Hindlimb muscle (tissue), 1 donor: ENCODE results near the gene RETREG1. TPM values are rescaled to one million over a fixed set of nuclear protein-coding genes. Genes with fewer than 3 reads are reported as not detected.
"Not testable (repeated sequence)": the region's sequence is repeated elsewhere in the genome, so short reads cannot be mapped to it uniquely, and the experiment has no call there.

Source experiments
- DNase-seq: peaks from one replicate; pipeline ENCODE4 v3.0.0-alpha.2; 2013
- polyA plus RNA-seq: library from polyadenylated mRNA; unstranded; fragments of 120-200 nt; gene quantifications from one replicate; pipeline ENCODE4 v1.2.1, GENCODE V29; 2013; ENCODE audit not compliant: insufficient read length

The RETREG1 gene
- polyA plus RNA-seq, 1 donor, result 61.0 TPM

DNA sequence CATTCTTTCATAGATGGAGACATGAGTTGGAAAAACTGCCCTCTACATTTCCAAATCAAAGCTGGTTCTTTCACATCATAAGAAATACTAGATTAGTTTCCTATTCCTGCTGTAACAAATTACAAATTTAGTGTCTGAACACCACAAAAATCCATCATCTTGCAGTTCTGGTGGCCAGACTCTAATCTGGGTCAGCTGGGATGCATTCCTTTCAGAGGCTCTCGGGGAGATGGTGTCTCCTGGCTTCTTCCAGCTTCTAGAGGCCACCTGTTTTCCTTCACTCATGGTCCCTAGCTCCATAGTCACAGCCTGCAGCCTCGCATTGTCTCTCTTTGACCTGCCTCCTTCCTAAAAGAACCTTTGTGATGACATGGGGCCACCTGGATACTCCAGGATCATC is 65.2 kb downstream of the RETREG1 start:
- DNase-seq, result no peak

- DNase-seq, result no peak
These were observed 66.4 kb downstream of the RETREG1 start for GRCh38 chr5:16550316-16550952.

GRCh38 chr5:16549491-16550206 is 67.1 kb downstream of the RETREG1 start:
- DNase-seq, result no peak

DNA sequence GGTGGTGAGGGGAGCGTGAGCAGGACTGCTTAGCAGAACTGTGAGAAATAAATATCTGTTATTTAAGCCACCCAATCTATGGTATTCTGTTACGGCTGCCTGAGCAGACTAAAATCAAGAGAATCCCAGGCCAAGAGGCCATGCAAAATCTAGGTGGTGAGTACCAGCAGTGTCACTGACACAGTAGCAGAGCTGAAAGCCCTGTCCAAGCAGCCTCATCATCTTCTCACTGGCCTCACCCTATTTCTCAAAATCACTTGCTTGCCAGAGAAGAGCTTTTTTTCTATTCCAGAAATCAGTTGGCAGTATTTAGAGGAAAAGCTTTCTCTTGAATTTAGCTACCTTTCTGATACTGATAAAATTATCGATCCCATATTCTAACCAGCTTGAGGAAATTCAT is 68.0 kb downstream of the RETREG1 start:
- DNase-seq, result no peak

DNA sequence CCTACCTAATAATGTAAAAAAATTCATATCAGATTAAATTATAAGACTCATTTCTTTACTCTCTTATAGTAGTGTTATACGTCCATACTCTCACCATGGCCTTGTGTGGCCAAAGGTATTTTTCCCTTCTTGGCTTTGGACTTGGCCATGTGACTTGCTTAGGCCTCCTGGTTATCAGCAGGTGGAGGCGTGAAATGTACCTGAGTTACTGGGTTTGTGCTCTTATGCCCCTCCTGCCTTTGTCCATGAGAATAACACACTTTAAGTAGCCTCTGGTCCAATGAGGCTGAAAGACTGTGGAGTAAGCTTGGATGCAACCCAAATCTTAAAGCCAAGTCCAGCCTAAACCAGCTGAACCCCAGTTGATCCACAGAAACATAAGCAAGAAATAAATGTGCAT is 68.7 kb downstream of the RETREG1 start:
- no peak for DNase-seq

DNA sequence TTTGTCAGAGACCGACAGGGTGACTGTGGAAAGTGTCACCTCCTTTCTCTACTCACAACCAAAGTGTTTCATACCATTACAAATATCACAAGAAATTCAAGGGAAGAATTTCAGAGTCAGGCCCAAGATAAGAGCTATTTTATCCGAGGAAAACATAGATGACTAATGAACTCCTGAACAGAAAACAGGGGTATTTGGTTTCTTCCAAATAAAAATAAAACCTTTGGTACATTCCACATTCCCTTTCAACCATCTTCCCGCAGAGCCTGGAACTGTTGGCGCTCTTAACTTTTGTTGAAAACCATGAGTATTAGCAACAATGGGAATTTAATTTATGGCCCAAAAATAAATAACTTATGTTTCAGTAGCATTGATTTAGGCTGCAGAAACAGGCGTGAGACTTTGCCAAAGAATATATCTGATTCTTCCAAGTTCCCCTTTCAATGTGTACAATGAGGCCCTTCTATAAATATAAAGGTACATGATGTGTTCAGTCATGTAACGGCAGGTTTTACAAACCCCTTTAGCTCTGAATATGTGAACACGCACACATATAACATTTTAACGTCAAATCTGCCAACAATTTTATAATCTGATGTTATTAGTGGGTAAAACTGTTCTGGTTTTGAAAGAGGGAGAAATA is 69.5 kb downstream of the RETREG1 start:
- DNase-seq, result no peak

GRCh38 chr5:16546732-16547131 is 70.1 kb downstream of the RETREG1 start:
- DNase-seq, result no peak

GRCh38 chr5:16544607-16545374 is 72.0 kb downstream of the RETREG1 start:
- no peak for DNase-seq

DNA sequence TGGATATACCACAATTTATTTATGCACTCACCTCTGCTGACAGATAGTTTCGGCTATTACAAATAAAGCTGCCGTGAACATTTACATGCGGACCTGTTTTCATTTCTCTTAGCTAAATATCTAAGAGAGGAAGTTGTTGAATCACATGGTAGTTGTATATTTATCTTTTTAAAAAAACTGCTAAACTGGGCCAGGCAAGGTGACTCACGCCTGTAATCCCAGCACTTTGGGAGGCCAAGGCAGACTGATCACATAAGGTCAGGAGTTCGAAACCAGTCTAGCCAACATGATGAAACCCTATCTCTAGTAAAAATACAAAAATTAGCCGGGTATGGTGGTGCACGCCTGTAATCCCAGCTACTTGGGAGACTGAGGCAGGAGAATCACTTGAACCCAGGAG is 73.6 kb downstream of the RETREG1 start:
- not testable (repeated sequence) for DNase-seq

DNA sequence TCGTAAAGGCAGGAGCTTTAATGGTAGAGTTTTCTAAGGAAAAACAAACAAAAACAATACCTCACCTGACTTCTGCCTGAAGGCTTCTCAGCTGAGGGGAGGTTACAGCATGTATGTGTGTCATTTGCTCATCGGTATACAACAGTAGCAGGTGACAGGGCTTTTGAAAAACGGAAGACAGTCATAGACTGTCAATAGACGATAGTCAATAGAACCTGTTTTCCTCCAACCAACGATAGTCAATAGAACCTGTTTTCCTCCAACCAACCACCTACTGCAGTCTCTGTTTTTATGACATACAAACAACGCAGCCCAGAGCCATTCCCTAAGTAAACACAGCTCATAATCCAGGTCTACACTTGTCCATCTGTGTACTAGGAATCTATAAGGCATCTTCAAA is 74.6 kb downstream of the RETREG1 start:
- no peak for DNase-seq

- DNase-seq, result not testable (repeated sequence)
These were observed 75.2 kb downstream of the RETREG1 start for GRCh38 chr5:16541592-16541991.

DNA sequence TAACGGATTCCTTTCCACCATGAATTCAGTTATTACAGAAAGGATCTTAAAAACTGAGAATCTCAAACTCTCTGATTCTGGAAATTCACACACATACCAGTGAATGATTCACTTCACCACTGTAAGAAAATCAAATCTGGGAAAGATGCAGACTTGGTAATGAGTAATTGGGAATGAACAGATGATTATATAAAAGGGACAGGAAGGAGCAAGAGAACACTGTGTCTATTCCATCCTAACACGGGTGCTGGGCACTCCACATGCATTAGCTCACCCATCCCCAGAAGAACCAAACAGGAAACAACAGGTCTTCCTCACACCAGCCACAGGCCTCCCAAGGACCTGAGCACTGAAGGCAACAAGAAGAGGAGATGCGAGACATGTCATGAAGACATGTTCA is 76.4 kb downstream of the RETREG1 start:
- DNase-seq, result no peak

- peak; percentile 55 for DNase-seq
These were observed 77.6 kb downstream of the RETREG1 start for GRCh38 chr5:16539169-16539666.

DNA sequence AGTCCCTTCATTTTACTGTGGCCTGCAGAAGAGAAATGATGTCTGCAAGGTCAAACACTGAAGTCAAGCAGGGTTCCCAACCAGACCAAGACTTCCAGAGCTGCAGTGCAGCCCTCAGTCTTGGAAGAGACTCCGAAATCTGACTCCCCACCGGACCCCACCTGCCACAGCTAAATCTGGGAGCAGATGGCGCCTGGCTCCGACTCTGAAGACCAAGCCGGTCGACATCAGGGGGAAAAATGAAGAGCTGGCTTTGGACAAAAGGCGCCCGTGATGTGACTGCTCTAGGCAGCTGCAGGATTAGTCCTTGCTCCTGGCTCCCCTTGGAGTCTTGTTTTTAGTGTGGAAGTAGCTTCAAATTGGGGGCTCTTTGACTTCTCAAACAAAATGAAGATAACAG is 78.8 kb downstream of the RETREG1 start:
- DNase-seq, result peak; percentile 27

- no peak for DNase-seq
These were observed 80.0 kb downstream of the RETREG1 start for GRCh38 chr5:16536818-16537217.

DNA sequence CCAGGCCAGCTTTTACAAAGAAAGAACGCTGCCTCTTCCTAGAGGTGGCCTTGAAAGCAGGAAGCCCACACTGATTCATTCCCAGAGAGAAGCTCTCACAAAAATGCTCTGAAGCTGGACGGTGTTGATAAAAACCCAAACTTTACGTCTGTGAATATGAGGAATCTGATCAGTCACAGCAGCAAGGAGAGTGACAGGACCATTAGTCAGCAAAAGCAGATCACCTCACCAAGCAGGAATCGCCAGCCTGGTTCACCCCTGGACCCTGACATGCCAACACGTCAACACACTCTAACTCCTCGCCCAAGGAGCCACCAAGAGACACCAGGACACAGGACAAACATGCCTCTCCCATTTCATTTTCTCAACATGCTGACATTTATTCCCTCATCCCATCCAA is 80.6 kb downstream of the RETREG1 start:
- no peak for DNase-seq

DNA sequence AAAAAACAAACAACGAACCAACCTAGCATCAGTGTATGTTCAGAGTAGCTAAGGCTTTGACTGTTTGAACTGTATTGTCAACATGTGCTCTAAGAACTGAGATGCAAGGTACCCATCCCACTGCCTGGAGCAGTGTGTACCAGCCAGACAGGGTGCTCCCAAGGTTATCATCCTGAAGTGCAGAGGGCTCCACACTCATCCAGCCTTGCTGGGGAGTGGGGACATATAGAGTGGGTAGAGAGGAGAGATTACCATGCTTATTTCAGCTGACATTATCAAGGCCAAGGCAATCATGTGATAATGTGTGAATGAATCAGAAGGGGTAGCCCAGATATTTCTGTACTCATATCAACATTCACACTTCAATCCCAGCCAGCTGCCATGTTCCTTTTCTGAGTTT is 82.5 kb downstream of the RETREG1 start:
- no peak for DNase-seq

DNA sequence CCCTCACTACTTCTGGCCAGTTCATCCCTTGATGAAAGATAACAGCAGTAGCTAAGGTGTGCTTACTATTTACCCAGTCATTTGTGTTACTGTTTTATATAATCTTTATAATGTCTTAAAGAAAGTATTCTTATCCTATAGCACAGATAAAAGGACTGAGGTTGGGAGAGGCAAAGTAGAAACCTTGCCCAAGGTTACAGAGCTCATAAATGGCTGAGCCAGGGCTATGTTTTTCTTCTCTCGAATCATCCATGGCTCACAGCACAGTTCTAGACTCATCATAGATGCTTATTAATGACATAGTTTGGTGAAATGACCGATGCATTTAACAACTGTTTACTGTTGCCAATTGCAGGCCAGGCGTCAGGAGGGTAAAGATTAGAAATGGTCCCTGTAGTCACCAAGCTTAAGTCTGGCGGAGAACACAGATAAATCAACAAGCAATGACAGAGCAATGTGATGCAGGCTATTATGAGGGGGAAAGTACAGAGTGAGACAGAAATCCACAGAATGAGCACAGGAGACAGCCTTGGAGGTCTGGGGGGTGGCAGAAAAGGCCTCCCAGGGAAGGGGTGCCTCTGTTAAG is 85.6 kb downstream of the RETREG1 start:
- DNase-seq, result no peak

GRCh38 chr5:16529306-16529705 is 87.5 kb downstream of the RETREG1 start:
- no peak for DNase-seq

GRCh38 chr5:16528382-16529110 is 88.3 kb downstream of the RETREG1 start:
- DNase-seq, result no peak

DNA sequence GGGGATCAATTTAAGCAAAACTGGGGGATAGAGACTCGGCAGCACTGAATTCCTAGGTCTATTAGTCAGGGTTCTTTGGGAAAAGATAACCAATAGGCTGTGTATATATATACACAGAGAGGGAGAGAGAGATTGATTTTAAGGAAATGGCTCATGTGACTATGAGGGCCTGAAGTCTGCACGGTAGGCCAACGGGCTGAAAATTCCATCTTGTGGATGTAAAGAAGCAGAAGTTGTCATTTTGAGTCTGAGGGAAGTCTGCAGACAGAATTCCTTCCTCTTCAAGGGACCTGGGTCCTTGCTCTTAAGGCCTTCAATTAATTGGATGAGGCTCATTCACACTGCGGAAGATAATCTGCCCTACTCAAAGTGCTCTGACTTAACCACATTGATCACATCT is 91.1 kb downstream of the RETREG1 start:
- DNase-seq, result no peak

- DNase-seq, result no peak
These were observed 92.5 kb downstream of the RETREG1 start for GRCh38 chr5:16524286-16524685.
